KMS-11 (cell line): ENCODE data around the gene LAG3.

Experiments used
- H2AFZ ChIP-seq: fragments of 200-600 bp; sonication (generic); 2 replicates; pipeline ENCODE4 v1.6.1; 2016; ENCODE audit warnings: antibody characterized with exemption, mixed run types, low read depth
- H3K27ac ChIP-seq: fragments of 200-600 bp; sonication (generic); 2 replicates; pipeline ENCODE4 v1.6.1; 2016; ENCODE audit warnings: mild to moderate bottlenecking, mixed run types
- H3K27me3 ChIP-seq: fragments of 200-600 bp; sonication (generic); 2 replicates; pipeline ENCODE4 v1.6.1; 2017; ENCODE audit warnings: mild to moderate bottlenecking, low read depth, mixed run types, moderate library complexity; ENCODE audit not compliant: insufficient read depth
- H3K36me3 ChIP-seq: fragments of 200-600 bp; sonication (generic); 2 replicates; pipeline ENCODE4 v1.6.1; 2017; ENCODE audit warnings: mild to moderate bottlenecking, mixed run types; ENCODE audit not compliant: insufficient read depth
- H3K4me1 ChIP-seq: fragments of 200-600 bp; sonication (generic); 2 replicates; pipeline ENCODE4 v1.6.1; 2016; ENCODE audit warnings: mild to moderate bottlenecking, low read depth, mixed run types; ENCODE audit not compliant: poor library complexity, severe bottlenecking
- H3K4me2 ChIP-seq: fragments of 200-600 bp; sonication (generic); 2 replicates; pipeline ENCODE4 v1.7.0; 2016; ENCODE audit warnings: mild to moderate bottlenecking, mixed run types
- H3K4me3 ChIP-seq: fragments of 200-600 bp; sonication (generic); IDR thresholded peaks from 2 replicates; pipeline ENCODE4 v1.6.1; 2017; ENCODE audit warnings: low read depth, low read length, mixed read lengths; ENCODE audit not compliant: insufficient read depth
- H3K79me2 ChIP-seq: fragments of 200-600 bp; sonication (generic); 2 replicates; pipeline ENCODE4 v1.6.1; 2016; ENCODE audit warnings: low read depth, mixed run types; ENCODE audit not compliant: insufficient read depth
- H3K9ac ChIP-seq: fragments of 200-600 bp; sonication (generic); 2 replicates; pipeline ENCODE4 v1.6.1; 2016; ENCODE audit warnings: mild to moderate bottlenecking, mixed run types
- H4K20me1 ChIP-seq: fragments of 200-600 bp; sonication (generic); 2 replicates; pipeline ENCODE4 v1.6.1; 2016; ENCODE audit warnings: mild to moderate bottlenecking, mixed run types; ENCODE audit not compliant: insufficient read depth
- TF ChIP-seq, protein P1 (sequence below): fragments of 200-600 bp; sonication (generic); conservative IDR thresholded peaks from 2 replicates; pipeline ENCODE4 v1.6.1; 2017; ENCODE audit warnings: low read depth, mild to moderate bottlenecking, antibody characterized with exemption, low read length, moderate library complexity, mixed read lengths

The LAG3 gene

DNA sequence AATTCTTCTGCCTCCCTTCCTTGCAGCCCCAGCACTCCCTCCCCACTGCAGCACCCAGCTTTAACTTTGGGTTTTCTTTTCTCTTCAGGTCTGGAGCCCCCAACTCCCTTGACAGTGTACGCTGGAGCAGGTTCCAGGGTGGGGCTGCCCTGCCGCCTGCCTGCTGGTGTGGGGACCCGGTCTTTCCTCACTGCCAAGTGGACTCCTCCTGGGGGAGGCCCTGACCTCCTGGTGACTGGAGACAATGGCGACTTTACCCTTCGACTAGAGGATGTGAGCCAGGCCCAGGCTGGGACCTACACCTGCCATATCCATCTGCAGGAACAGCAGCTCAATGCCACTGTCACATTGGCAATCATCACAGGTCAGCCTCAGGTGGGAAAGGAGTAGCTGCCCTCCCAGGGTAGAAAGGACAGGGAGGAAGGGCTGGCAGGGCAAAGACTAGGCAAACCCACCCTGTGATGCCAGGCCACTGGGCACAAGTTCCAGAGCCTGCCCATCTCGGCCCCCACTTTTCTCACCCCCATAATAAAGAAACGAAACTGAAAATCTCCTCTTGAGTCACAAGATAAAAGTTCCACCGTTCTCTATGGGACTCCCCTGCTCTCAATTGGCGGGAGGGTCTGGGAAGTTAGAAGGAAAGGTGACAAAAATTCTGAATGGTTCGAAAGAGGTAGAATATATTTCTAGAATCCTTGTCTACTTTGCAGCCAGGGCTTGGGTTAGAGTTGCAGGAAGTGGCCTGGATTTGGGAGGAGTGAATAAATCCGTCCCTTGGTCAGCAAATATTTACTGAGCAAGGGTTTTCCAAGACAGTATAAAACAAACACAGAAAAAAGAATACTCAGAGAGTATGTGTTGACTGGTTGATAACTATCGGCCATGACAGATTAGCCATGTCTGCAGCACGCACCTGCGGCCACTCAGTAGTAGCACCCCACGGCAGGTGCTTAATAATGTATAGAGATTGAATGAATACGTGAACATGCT, 3.2 kb downstream of the LAG3 start:
- Histone ChIP-seq H2AFZ (no peak overlapping the region), H3K36me3 (no peaks in the 10 kb centered on the region), H3K79me2 (no peaks in the 10 kb centered on the region), H3K9ac (no peak overlapping the region), H3K4me3 (no peak overlapping the region), H3K27ac (no peak overlapping the region), H3K4me2 (no peak overlapping the region; the same call in 1 of the 2 replicates), H3K4me1 (peaks cover 18% of the 10 kb centered on the region), H3K27me3 (no peaks in the 10 kb centered on the region), H4K20me1 (no peaks in the 10 kb centered on the region)
- TF ChIP-seq, protein P1, sequence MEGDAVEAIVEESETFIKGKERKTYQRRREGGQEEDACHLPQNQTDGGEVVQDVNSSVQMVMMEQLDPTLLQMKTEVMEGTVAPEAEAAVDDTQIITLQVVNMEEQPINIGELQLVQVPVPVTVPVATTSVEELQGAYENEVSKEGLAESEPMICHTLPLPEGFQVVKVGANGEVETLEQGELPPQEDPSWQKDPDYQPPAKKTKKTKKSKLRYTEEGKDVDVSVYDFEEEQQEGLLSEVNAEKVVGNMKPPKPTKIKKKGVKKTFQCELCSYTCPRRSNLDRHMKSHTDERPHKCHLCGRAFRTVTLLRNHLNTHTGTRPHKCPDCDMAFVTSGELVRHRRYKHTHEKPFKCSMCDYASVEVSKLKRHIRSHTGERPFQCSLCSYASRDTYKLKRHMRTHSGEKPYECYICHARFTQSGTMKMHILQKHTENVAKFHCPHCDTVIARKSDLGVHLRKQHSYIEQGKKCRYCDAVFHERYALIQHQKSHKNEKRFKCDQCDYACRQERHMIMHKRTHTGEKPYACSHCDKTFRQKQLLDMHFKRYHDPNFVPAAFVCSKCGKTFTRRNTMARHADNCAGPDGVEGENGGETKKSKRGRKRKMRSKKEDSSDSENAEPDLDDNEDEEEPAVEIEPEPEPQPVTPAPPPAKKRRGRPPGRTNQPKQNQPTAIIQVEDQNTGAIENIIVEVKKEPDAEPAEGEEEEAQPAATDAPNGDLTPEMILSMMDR = no peak

DNA sequence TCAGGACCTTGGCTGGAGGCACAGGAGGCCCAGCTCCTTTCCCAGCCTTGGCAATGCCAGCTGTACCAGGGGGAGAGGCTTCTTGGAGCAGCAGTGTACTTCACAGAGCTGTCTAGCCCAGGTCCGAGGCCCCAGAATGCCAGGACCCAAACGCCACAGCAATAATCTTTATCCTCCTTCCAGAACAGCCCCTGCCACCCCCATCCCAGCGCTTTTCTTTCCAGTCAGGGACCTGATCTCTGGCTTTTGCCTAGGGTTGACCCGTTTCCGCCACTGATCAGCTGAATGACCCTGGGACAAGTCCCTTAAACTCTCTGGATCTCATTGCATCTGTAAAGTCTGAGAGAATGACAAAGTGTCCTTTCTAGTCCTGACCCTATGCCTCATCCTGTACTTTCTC, 5.1 kb downstream of the LAG3 start:
- Histone ChIP-seq H3K27me3 (no peaks in the 10 kb centered on the region), H3K27ac (no peak overlapping the region), H3K4me2 (no peak overlapping the region), H2AFZ (no peak overlapping the region), H3K36me3 (no peaks in the 10 kb centered on the region), H3K4me1 (peaks cover 18% of the 10 kb centered on the region), H3K9ac (no peak overlapping the region), H4K20me1 (no peaks in the 10 kb centered on the region), H3K4me3 (no peak overlapping the region), H3K79me2 (no peaks in the 10 kb centered on the region)
- TF ChIP-seq, protein P1 = no peak

DNA sequence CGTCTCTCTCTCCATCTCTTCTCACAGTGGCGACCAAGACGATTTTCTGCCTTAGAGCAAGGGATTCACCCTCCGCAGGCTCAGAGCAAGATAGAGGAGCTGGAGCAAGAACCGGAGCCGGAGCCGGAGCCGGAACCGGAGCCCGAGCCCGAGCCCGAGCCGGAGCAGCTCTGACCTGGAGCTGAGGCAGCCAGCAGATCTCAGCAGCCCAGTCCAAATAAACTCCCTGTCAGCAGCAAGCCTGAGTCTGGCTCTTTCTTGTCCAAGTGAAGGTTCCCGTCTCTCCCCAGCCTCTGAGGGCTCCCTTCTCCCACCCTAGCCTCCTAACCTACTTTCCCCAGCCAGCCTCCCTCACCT, 5.9 kb downstream of the LAG3 start:
- H2AFZ ChIP-seq = peak overlapping the region; percentile 94
- peak overlapping the region; percentile 85 for H3K4me2 ChIP-seq
- no peaks in the 10 kb centered on the region for H3K79me2 ChIP-seq
- no peak overlapping the region for H3K4me3 ChIP-seq
- no peaks in the 10 kb centered on the region for H3K27me3 ChIP-seq
- H4K20me1 ChIP-seq = no peaks in the 10 kb centered on the region
- no peaks in the 10 kb centered on the region for H3K36me3 ChIP-seq
- TF ChIP-seq, protein P1 = no peak
- H3K9ac ChIP-seq = peak overlapping the region; percentile 43; the same call in 1 of the 2 replicates
- H3K4me1 ChIP-seq = peaks cover 21% of the 10 kb centered on the region
- H3K27ac ChIP-seq = no peak overlapping the region

DNA sequence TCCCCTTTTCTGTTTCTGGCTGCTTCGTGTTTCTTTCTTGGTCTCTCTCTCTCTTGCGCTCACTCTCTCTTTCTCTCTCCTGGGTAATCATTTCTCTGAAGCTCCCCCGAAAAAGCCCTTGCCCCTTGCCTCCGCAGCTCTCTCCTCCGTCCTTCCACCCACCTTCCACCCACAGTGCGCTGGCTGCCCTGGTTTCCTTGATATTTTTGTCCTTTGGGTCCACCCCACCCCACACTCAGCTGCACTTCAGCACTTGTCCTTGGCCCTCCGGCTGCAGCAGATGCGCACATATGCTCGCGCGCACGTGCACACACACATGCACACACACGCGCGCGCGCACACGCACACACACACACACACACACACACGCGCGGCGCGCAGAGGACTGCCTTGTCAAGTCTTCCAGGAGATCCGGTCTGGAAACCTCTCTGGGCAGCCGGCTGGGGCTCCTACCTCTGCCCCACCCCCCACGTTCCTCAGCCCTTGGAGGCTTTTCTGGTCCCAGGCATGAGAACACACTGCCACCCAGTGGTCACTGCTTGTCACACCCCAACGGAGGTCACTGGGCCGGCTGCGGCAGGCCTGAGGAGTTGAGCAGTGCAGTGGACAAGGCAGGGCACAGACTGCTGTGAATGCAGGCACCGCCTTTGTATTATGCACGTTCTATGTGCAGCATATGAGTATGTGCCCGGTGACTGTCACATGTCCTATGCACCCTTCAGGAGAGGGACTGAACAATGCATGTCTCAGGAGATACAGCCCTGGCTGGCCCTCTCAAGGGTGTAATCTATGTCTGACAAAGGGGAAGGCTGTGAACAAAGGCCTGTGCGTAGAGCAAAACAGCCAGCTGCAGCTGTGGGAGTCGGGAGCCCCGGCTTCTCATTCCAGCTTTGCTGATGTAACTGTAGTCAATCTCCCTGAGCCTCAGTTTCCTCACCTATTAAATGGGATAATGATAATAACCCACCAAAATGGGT, 6.5 kb downstream of the LAG3 start:
- Histone ChIP-seq H3K4me3 (no peak overlapping the region), H3K27ac (no peak overlapping the region), H3K36me3 (no peaks in the 10 kb centered on the region), H3K27me3 (no peaks in the 10 kb centered on the region), H4K20me1 (no peaks in the 10 kb centered on the region), H3K4me1 (peaks cover 27% of the 10 kb centered on the region), H3K4me2 (peak overlapping the region; percentile 85), H3K79me2 (no peaks in the 10 kb centered on the region), H3K9ac (peak overlapping the region; percentile 43; the same call in 1 of the 2 replicates), H2AFZ (peak overlapping the region; percentile 94)
- TF ChIP-seq, protein P1 = peak; percentile 87
